Measurements from ENCODE around the gene SKP1.

The SKP1 gene

DNA sequence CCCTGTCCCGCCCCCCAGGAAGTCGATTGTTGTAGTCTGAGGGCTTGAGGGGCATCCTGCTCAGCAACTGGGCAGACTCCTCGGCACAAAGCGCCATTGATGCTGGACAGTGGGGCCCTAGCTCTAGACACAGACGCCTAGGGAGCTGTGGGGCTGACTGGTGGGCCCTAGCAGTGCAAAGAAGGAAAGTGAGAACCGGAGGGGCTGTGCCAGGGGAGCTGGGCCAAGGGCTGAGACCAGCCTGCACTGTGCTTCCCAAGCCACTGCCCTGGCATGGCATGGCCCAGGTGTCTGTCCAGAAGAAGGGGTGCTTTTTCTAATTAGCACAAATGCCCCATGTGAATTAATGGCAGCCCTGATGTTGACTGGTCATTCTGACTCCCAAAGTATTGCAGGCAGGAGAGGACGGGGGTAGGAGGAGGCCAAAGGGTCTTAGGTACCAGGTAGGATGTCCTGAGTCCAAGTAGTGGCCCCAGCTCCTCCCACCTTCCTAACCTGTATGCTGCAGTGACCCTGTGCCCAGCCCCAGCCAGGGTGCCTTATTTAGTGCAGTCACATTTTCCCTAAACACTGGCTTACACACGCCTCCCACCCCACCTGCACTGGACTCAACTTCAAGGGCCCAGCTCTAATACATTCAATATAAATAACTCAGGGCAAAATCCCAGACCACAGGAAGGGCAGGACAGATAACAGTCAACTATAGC is 46.4 kb downstream of the SKP1 start:
- no peak for DNase-seq (ENCODE audit: low read depth)

DNA sequence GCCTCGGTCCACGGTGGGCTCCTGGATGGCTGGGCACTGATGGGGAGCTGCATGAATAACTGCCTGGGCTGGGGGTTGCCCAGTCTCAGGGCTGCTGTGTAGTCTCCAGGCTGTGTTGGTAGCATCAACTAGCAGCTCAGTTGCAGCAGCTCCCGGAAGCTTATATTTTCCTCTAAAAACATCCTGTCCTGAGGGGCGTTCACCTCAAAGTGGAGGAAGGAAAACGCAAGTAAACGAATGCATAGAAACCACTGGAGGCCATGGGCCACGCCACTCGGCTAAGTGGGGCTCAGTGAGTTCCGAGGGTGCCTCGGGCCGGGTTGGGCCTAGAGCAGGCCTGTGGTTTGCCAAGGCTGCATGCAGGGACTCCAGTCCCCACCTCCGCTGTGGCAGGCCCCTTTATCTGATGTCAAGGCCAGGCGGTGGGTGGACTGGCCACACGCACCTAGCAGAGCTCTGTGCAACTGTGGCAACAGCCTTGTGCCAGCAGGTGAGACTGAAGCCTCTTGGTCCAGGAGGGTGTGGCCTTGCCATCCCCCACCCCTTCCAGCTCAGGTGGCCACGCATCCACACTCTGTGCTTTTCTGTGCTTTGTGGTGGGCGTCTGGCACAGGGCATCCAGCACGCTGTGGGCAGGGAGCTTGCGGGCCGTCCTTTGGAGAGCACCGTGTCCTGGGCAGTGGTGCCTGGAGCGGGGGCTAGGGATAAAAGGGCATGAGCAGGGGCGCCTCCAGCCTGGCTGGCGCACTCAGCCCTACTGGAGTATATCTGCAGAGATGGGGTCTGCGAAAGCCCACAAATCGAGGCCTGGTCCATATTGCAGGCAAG is 47.1 kb downstream of the SKP1 start:
- no peak for DNase-seq (ENCODE audit: low read depth)

DNA sequence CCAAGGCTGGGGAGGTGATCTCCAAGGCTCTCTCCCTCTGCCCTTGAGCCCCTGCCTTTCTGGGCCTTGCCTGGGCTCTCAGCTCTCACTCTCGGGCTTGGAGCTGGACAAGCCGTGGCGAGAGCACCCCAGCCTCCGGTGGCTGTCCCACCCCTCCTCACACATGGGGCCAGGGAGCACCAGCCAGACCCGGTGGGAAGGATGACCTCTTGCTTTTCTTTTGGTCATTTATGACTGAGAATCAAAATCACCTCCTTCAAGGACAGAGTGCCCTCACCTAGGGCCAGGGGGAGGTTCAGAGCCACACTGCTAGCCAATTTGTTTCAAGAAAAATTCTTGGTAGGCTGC is 48.1 kb downstream of the SKP1 start:
- no peak for DNase-seq (ENCODE audit: low read depth)

DNA sequence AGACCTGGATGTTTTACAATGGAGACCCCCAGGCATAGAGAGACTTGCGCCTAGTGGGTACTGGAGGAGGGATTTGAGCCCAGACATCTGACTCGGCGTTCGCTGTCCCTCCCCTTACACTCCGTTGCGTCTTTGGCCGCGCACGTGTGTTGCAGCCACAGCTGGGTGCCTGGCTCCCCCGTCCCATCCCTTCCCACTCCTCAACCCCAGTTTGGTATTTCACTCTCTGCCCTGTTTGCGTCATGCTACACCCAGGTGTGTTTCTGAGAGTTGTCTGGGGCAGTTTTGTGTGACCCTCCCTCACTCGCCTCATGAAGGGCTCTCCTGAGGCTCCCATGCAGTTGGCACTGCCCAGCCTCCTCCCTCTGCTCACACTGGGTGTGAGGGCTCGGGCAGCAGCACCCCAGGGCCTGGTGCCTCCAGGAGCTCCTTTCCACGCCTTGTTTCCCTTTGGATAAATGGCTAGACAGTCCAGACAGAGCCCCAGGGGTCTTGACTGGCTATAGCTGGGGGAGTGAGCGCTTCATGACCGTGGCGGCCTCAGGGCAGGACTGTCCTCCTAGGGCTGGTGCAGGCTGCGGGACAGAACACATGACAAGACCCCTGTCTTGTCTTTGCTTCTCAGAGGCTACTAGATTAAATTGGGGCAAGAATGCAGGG is 48.6 kb downstream of the SKP1 start:
- no peak for DNase-seq (ENCODE audit: low read depth)

DNA sequence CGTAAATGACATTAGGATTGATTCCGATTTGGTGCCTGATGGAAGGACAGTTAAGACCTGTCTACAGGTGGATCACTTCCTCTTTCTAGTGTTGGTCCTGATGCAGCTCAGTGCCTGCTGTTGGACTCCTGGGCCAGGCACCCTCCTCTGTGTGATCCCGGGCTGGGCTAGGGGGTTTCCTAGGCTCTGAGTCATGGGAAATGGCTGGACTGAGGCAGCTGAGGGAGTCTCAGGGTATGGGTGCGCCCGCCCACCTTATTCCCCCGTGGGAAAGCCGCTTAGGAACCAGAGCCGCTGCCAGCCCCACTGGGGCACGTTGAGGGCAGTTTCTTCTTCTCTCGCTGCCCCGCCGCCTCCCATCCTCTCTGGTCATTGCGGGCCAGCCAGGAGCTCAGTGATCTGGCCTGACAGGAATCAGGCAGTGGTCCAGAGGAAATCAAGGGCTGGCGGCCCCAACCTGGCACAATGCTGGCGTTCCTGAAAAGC is 49.3 kb downstream of the SKP1 start:
- DNase-seq (ENCODE audit: low read depth) = peak; percentile 61

DNA sequence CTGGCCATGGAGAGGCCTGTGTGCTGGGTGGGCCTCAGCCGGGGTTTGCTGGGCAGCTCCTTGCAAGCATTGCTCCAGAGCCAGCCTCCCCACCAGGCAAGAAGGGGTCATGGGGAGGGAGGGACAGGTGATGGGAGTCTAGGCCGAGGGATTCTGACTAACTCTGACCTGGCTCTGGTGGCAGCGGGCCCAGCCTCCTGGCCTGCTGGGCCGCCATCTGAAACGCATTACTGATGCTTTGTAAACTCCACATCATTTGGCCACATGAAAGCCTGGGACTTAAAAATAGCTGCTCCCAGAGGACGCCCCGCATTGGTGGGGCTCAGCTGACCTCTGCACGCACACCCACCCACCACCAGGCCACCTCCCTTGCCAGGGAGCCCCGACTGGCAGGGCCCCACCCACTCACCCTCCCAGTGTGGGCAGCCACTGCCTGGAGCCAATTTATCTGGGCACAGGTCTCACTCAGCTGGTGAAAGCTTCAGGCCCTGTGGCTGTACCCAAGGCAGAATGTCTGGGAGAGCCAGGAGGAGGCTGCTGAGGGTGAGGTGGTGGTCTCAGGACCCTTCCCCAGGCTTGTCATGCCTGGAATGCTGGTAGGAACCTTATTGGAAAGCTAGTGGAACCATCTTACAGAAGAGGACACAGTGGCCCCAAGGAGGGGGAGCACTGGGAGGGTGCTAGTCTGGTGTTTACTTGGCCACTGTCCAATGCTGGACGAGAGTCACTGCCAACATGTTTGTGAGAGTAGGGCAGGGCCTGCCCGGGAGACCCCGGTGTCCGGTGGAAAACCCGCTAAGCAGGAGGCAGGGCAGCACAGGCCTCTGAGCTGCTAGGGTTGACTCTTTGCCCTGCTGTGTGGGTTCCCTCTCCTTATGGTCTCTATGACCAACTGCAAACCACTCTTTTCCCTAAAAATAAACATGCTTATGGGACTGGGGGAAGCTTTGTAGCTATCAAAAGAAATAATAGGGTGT is 51.4 kb downstream of the SKP1 start:
- peak; percentile 93 for DNase-seq (ENCODE audit: low read depth)

DNA sequence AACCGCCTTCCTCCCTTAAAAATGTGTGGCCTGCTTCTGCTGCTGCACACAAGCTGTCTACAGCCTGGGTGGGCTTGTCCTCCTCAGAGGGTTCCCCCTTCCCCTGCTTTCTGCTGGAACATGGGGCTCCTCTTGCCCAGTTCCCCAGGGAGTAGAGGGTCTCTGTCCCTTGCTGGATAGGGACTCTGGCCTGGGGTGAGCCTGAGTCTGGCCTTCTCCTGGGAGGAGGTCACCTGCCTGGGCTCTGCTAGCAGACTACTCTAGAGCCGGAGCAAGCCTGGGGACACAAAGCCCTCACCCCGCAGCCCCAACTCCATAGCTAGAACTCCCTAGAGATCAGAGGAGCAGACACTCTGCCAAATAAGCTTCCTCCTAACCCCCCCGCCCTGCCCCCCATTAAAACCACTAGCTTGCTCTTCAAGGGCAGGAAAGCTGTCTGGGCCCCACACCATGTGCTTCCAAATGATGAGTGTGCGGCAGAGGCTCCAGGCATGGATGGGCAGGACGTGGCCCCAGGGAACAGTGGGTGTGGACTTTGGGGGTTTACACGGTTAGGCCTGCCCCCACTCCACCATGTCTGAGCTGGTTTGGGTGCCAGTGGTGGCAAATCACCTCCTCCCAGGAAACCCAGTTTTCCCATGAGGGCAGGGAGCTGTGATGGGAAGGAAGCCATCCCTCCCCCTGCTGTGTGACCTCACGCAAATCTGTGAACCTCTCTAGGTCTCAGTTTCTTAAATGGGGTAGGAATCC is 52.3 kb downstream of the SKP1 start:
- peak; percentile 83 for DNase-seq (ENCODE audit: low read depth)

DNA sequence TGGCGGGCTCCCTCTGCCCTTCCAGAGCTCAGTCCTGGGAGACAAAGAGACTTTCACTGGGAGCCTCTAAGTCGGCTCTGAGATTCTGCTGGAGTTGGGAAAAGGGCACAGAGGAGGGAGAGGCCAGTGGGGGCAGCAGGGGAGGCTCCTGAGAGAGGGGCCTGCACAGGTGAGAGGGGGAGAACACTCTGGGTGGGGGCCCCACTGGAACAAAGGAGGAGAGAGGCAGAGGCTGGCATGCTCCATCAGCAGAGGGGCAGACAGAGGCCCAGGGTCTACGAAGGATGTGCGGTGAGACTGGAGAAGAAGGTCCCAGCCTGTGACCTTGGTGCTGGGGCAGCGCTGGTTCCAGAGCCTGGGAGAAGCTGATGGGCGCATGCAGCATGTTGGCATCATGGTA is 53.4 kb downstream of the SKP1 start:
- DNase-seq (ENCODE audit: low read depth) = no peak

DNA sequence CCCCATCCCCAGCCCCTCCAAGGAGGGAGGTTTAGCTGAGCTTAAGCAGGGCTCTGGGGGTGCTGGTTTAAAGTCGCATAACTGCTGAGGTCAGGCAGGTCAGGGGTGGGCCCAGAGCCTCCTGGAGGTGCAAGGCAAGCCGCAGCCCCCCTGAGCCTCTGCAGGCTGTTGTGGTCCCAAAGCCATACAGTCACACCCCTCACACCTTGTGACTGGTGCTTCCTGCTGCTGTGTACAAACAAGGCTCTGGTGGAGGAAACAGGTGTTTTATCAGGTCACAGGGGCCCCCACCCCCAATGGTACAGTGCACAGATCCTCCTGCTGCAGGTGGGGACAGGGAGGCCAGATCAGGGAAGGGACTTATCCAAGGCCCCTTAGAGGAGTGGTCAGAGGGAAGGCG is 54.2 kb downstream of the SKP1 start:
- DNase-seq (ENCODE audit: low read depth) = no peak

DNA sequence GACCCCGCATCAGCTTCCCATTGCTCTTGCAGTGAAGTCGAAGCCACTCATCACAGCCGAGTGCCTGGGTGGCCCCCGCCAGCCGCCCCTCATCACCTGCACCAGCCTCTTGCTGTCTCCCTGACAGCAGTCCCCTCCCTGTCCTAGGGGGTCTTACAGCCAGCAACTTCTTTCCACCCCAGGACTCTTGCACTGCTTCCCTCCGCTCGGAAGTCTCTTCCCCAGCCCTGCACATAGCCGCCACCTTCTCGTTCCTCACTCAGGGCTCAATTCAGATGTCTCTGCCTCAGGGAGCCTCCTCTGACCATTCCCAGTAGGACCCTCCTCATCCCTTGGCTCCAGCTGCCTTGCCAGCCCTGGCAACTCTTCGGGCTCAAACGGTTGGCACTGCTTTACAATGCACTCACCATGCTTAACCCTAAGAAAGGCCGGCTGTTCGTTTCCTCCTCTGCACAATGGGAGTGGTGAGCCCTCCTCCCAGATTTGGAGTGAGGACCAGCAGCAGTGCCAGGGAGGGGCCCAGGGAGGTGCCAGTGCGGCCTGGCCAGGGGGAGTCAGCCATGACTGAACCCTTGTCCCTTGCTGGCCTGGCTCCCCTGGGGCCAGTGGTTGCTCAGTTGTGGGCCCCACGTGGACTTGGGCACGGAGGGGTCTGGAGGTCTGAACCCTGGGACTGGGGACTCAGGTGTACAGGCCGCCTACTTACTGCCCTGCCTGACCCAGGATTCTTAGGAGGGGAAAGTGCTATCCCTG is 56.2 kb downstream of the SKP1 start:
- DNase-seq (ENCODE audit: low read depth) = no peak

DNA sequence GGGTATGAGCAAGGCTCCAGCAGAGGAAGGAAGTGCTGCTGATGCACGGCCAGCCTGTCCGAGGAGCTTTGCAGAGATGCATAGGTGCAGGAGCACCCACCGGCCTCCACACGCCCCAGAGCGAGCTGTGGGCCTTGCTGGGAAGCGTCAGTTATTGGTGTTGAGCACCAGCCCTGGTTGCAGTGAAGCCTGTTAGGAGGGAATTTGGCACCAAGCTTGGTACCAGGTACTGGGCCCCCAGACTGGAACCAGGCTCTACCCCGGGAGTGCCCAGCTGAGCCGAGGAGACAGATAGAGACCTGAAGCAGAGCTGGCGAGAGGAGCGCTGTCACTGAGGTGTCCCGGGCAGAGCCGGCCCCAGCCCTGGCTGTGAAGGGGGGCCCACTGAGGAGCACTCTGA is 57.0 kb downstream of the SKP1 start:
- no peak for DNase-seq (ENCODE audit: low read depth)

DNA sequence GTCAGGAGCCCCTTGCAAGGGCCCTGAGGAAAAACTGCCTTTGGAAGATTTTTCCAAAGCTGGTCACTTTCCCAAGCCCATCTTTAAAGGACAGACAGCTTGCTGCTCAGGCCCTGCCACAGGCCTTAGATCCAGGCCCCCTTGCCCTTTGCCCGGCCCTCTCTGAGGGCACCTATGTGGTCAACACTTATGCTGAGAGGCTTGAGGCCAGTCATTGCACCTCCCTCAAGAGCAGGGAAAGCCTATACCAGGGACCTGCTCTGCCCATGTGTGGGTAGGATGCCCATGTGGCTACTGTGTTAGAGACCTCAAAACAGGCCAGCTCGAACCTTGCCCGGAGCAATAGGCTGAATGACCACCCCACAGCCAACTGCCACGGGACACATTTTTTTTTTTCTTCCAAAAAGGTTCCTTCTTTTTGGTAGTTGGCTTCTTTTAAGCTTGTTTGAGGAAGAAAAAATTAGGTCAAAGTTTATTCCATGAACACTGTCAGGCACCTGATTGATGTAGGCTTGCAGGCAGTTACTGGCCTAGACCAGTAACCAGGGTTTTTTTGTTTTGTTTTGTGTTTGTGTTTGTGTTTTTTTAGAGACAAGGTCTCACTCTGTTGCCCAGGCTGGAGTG is 58.4 kb downstream of the SKP1 start:
- DNase-seq (ENCODE audit: low read depth) = no peak

DNA sequence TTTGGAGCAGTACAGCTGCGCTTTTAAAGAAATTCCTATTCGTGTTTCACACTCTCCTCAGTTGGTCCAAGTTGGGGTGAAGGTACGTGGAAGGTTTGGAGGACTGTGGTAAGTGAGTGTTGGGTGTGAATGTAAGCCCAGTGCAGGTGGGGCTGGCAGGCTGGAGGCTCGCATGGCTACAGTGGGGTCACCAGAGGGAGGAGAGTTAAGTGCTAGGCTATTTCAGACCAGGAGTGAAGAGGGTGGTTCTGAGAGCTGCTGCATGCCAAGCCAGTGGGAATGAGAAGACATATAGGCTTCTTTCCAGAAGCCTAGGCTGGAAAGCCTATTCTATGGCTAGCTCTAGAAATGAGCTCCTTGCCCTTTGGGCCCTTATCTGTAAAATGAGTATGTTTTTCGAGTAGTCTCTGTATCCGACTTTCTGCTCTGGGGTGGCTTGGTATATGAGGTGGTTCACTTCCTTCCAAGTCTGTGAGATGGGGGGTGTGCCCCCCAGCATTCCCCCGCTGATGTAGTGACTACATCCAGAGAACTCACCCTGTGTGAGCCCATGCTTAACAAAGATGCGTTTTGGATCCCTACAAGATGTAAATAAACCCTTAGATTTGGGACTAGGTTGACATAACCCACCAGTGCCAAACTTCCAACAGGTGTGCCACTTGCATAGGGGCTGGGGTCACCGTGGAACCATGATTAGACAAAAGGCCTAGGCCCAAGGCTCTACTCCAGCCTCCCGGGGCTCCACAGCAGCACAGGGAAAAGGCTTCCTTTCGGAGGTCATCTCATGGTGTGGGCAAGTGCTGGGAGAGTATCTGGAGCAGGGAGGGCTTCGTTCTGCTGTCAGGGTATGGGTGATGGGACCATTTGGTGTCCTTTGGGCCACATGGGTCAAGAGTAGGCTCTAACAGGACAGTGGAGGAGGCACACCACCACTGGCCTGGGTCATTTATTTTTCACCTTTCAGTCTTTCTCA is 59.7 kb downstream of the SKP1 start:
- no peak for DNase-seq (ENCODE audit: low read depth)

DNA sequence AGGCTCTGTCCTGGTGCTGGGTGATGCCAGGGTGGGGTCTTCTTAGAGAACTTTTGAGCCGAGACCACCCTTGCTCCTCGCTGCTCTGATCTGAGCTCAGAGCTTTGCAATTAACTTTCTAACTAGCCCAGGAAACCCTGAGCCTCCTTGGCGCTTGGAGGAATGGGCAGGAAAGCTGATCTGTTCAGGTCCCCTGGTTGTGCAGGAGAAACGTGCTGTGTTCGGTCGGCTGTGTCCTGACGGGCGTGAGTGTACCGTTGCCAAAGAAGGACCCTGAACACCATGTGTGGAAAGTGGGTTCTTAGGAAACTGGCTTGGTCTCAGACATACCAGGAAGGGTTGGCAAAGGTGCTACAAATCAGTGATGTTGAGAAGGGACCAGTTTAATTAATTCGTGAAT is 60.5 kb downstream of the SKP1 start:
- DNase-seq (ENCODE audit: low read depth) = no peak

DNA sequence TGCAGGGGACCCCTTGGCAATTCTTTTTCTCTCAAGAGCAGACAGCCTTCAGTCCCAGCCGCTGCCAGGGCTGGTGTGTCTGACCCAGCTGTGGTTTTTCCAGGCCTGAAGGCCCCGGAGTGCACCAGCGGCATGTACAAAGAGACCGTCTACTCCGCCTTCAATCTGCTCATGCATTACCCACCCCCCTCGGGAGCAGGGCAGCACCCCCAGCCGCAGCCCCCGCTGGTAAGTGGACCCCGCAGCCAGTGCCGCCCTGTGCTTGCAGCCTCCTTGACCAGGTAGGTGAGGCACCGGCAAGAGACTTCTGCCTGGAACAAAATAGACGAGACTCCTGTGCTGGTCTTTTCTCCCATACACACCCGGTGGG is 61.0 kb downstream of the SKP1 start:
- DNase-seq (ENCODE audit: low read depth) = no peak

DNA sequence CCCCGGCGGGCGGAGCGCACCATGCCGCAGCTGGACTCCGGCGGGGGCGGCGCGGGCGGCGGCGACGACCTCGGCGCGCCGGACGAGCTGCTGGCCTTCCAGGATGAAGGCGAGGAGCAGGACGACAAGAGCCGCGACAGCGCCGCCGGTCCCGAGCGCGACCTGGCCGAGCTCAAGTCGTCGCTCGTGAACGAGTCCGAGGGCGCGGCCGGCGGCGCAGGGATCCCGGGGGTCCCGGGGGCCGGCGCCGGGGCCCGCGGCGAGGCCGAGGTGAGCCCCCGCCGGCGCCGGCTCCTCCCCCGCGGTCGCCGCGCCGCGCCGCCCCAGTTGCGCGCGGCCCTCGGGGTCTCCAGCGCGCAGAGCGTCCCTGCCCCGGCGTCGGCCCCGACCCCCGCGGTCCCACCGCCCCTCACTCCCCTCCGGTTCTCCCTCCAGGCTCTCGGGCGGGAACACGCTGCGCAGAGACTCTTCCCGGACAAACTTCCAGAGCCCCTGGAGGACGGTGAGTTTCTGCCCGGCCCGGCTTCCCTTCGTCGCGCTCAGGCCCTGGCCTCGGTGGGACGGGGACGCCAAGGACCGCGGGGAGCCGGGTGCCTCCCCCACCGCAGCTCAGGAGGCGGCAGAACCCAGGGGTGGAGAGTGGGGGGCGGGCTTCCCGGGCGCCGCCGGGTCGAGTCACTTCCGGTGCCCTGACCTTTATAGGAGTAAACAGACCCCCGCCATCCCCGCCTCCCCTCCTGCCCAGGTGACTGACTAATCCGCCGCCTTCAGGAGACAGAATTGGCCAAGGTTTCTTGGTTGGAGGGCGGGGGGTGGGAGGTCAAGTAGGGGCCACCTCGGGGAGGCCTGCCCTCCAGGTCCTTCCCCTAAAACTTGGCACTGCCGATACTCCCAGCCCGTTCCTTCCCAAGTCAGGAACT is 61.6 kb downstream of the SKP1 start:
- no peak for DNase-seq (ENCODE audit: low read depth)
